Ovary (tissue), 3 donors: ENCODE results near the gene GGTA1.

Experiments used
- EP300 ChIP-seq: sonication (generic); formaldehyde crosslinking; IDR thresholded peaks from one replicate; pipeline ENCODE4 v1.6.1; 2017; ENCODE audit warnings: antibody characterized with exemption
- POLR2A ChIP-seq: fragments of 450-650 bp; IDR thresholded peaks from one replicate; pipeline ENCODE4 v1.6.1; 2017; ENCODE audit warnings: antibody characterized with exemption, mild to moderate bottlenecking, moderate library complexity
- TF ChIP-seq, protein P1 (sequence below), 3 donors: fragments of 450-650 bp in 2 of 3; fragments of 200-600 bp in 1 of 3; IDR thresholded peaks; one replicate each; pipeline versions ENCODE4 v1.5.1 to v1.8.0; 2016 to 2022; ENCODE audit warnings: antibody characterized with exemption in 3 of 3, mild to moderate bottlenecking in 1 of 3
- donor health status: DM: no; HTN: no; CAD: no.

DNA sequence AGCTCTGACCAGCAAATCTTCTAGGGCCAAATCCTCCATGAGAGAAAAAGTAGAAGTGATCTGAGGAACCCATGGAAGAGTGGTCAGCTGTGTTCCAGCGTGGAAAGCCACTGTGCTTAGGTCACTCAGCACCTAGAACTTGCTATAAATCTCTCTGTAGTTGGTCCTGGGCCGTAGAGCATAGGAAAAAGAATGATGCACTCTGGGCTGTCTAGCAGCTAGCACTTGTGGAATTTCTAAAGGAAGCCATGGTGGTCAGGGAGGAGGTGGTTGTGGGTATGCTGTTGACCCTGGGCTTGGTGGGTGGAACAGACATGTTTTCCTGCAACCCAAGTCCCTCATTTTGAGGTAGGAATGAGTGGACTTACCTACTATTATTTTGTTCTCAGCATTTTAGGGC lies 48.1 kb downstream of the GGTA1 start:
- TF ChIP-seq, protein P1, sequence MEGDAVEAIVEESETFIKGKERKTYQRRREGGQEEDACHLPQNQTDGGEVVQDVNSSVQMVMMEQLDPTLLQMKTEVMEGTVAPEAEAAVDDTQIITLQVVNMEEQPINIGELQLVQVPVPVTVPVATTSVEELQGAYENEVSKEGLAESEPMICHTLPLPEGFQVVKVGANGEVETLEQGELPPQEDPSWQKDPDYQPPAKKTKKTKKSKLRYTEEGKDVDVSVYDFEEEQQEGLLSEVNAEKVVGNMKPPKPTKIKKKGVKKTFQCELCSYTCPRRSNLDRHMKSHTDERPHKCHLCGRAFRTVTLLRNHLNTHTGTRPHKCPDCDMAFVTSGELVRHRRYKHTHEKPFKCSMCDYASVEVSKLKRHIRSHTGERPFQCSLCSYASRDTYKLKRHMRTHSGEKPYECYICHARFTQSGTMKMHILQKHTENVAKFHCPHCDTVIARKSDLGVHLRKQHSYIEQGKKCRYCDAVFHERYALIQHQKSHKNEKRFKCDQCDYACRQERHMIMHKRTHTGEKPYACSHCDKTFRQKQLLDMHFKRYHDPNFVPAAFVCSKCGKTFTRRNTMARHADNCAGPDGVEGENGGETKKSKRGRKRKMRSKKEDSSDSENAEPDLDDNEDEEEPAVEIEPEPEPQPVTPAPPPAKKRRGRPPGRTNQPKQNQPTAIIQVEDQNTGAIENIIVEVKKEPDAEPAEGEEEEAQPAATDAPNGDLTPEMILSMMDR (IDR thresholded peaks at IDR 0.05) = no peak
- TF ChIP-seq POLR2A (no peak), EP300 (no peak)
